Keratinocyte (primary cell): ENCODE data around the gene VAV2. TPM values are rescaled to one million over a fixed set of nuclear protein-coding genes. Genes with fewer than 3 reads are reported as not detected.

Experiments used
- DNase-seq: peaks from one replicate; pipeline ENCODE4 v3.0.0-alpha.2; 2011; ENCODE audit warnings: low read depth, missing footprints, low spot score
- FAIRE-seq: peaks from 2 replicates; lab custom pipeline; 2011; peaks lifted over from hg19 to GRCh38; lab: Jason Lieb, UNC
- H2AFZ ChIP-seq: 2 replicates; pipeline ENCODE4 v1.6.0; 2012; ENCODE audit warnings: low read length, control low read depth, inconsistent platforms; ENCODE audit not compliant: control insufficient read depth
- H3K27ac ChIP-seq: 2 replicates; pipeline ENCODE4 v1.5.1; 2011; ENCODE audit warnings: low read length; ENCODE audit not compliant: control insufficient read depth, insufficient read depth
- H3K27me3 ChIP-seq: 3 replicates; pipeline ENCODE4 v1.6.0; 2011; ENCODE audit warnings: low read length; ENCODE audit not compliant: control insufficient read depth, insufficient read depth; ENCODE audit errors: extremely low read depth
- H3K36me3 ChIP-seq, 2 experiments: 2 replicates in 1 of 2; 3 replicates in 1 of 2; pipeline ENCODE4 v1.5.1; 2011; ENCODE audit warnings: low read length in 2 of 2, mild to moderate bottlenecking in 1 of 2; ENCODE audit not compliant: control insufficient read depth in 2 of 2, insufficient read depth in 2 of 2; ENCODE audit errors: extremely low read depth in 1 of 2
- H3K4me1 ChIP-seq: 3 replicates; pipeline ENCODE4 v1.5.1; 2011; ENCODE audit warnings: low read length; ENCODE audit not compliant: control insufficient read depth, insufficient read depth; ENCODE audit errors: extremely low read depth
- H3K4me2 ChIP-seq: 3 replicates; pipeline ENCODE4 v1.6.0; 2011; ENCODE audit warnings: low read depth, low read length; ENCODE audit not compliant: control insufficient read depth, insufficient read depth; ENCODE audit errors: extremely low read depth
- H3K4me3 ChIP-seq, 3 experiments: fragments of 200-600 bp in 1 of 3; sonication (generic) in 1 of 3; 2 replicates in 2 of 3; 3 replicates in 1 of 3; pipeline ENCODE4 v1.5.1; 2011 to 2016; ENCODE audit warnings: low read length in 3 of 3, mild to moderate bottlenecking in 3 of 3, control low read depth in 2 of 3, inconsistent platforms in 1 of 3, low read depth in 1 of 3, mixed read lengths in 1 of 3, mixed run types in 1 of 3, moderate library complexity in 1 of 3; ENCODE audit not compliant: control insufficient read depth in 2 of 3, insufficient read depth in 2 of 3; ENCODE audit errors: extremely low read depth in 1 of 3
- H3K79me2 ChIP-seq: 2 replicates; pipeline ENCODE4 v1.6.0; 2012; ENCODE audit warnings: low read length; ENCODE audit not compliant: control insufficient read depth, insufficient read depth
- H3K9ac ChIP-seq: 3 replicates; pipeline ENCODE4 v1.6.0; 2011; ENCODE audit warnings: low read length; ENCODE audit not compliant: control insufficient read depth, insufficient read depth; ENCODE audit errors: extremely low read depth
- H3K9me1 ChIP-seq: 3 replicates; pipeline ENCODE4 v1.6.0; 2011; ENCODE audit warnings: low read length; ENCODE audit not compliant: control insufficient read depth, insufficient read depth; ENCODE audit errors: extremely low read depth
- H3K9me3 ChIP-seq: 2 replicates; pipeline ENCODE4 v1.5.1; 2012; ENCODE audit warnings: low read depth, low read length; ENCODE audit not compliant: control insufficient read depth
- H4K20me1 ChIP-seq: 3 replicates; pipeline ENCODE4 v1.6.0; 2011; ENCODE audit warnings: low read length; ENCODE audit not compliant: control insufficient read depth, insufficient read depth; ENCODE audit errors: extremely low read depth
- CTCF ChIP-seq, 3 experiments: IDR thresholded peaks in 1 of 3; conservative IDR thresholded peaks in 1 of 3; optimal IDR thresholded peaks in 1 of 3; 2 replicates in 2 of 3; 3 replicates in 1 of 3; pipeline versions ENCODE3 to v1.5.1; 2011; ENCODE audit warnings: low read length in 3 of 3, mild to moderate bottlenecking in 3 of 3, moderate library complexity in 2 of 3, control low read depth in 1 of 3, inconsistent platforms in 1 of 3; ENCODE audit not compliant: insufficient read depth in 2 of 3; ENCODE audit errors: extremely low read depth in 1 of 3
- EZH2 ChIP-seq: IDR thresholded peaks from one replicate; pipeline ENCODE4 v1.6.1; 2012; ENCODE audit warnings: inconsistent platforms, mild to moderate bottlenecking, low read length, moderate library complexity
- dilution Hi-C: fragments of 300-500 bp; cut with MboI; formaldehyde crosslinking; loops from one replicate; pipeline ENCODE4 v1.7.0; 2020; ENCODE audit warnings: low sequenced_read_pairs; ENCODE audit not compliant: extremely low pct_ligation_motif_present
- polyA plus RNA-seq, 5 experiments: library from polyadenylated mRNA; depleted of rRNA in 3 of 5; stranded (reverse) in 3 of 5; stranded (forward) in 1 of 5; unstranded in 1 of 5; fragments of >200 nt; gene quantifications; 1 replicate in 1 of 5; 2 replicates in 3 of 5; 3 replicates in 1 of 5; pipeline versions ENCODE4 v1.2.1 to v1.2.3, GENCODE V29; 2011 to 2012; ENCODE audit warnings: missing spikeins in 2 of 5, low read depth in 1 of 5, low replicate concordance in 1 of 5

VAV2 gene
- polyA plus RNA-seq, 1 donor (not counting 4 experiments of a cell fraction or from before 2014, with no cell fraction given): 16.4 TPM

DNA sequence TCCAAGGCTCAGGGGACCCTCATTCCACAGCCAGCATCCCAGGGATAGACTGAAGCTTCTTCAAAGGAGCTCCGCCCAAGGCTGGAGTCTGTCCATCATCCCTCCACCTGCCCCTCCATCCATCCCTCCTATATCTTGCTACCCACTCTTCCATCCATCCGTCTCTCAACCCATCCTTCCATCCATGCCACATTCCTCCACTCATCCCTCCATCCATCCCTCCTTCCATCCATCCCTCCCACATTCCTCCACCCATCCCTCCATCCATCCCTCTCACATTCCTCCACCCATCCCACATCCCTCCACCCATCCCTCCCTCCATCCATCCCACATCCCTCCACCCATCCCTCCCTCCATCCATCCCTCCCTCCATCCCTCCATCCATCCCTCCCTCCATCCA is 5.5 kb upstream of the VAV2 start:
- no peaks in the 10 kb centered on the region for H3K9me3 ChIP-seq
- H3K9me1 ChIP-seq: peaks cover 2% of the 10 kb centered on the region
- TF ChIP-seq EZH2: no peak
- no peak for TF ChIP-seq CTCF (optimal IDR thresholded peaks at IDR 0.05 in 1 of 3, IDR thresholded peaks at IDR 0.05 in 1 of 3, conservative IDR thresholded peaks at IDR 0.05 in 1 of 3; ENCODE audit: extremely low read depth in 1 of 3, insufficient read depth in 2 of 3, low read length in 3 of 3)
- H2AFZ ChIP-seq: no peak overlapping the region
- no peaks in the 10 kb centered on the region for H3K36me3 ChIP-seq
- H3K27me3 ChIP-seq: peaks cover 18% of the 10 kb centered on the region
- H4K20me1 ChIP-seq: no peaks in the 10 kb centered on the region
- dilution Hi-C loops: no loop called here
- DNase-seq (no peak), FAIRE-seq (no peak)
- no peak overlapping the region for H3K27ac ChIP-seq
- H3K4me1 ChIP-seq: peaks cover 12% of the 10 kb centered on the region
- H3K4me3 ChIP-seq: no peak overlapping the region
- H3K79me2 ChIP-seq: no peaks in the 10 kb centered on the region
- no peak overlapping the region for H3K4me2 ChIP-seq
- H3K9ac ChIP-seq: no peak overlapping the region

DNA sequence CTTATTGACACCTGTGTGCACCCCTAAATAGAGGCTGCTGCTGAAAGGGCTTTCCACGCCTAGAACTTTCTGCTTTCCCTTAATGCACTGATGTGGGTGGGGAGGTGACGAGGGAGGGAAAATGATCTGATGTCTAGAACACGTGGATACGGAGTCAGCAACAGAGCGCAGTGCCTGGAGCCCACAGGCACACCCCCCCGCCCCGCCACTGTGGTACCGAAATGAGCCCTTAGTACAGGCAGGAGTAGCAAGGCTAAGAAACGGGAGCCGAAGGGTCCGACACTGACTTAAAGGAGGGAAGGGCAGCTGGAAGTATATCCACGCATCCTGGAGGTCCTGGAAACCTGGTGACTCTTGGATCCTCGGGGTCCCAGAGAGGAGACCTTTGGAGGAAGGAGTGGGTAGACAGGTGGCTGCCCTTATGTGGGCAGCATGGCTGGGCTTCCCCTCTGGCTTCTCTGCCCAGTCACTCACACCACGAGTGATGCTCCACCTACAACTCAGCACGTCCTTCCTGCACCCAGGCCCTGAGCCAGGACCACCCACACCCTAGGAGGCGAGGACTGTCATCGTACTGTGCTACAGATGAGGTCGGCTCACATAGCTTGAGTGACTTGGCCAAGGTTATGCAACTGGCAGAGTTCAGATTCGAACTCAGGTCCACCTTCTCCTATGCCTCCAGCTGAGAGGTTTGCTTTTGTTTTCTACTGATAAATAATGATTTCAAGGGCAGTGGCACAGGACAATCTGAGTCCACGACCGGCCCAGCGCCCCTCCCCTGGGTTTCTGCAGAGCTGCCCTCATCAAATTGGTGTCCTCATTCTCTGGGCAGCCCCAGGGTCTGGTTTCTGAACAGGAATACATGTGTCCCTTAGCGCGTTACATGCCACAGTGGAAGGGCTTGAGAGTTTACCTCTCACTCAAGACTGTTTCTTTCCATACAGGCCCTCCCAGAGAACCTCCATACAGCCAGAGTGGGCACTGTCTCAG is 4.7 kb upstream of the VAV2 start:
- DNase-seq (no peak), FAIRE-seq (no peak)
- no peak for TF ChIP-seq EZH2
- TF ChIP-seq CTCF (optimal IDR thresholded peaks at IDR 0.05 in 1 of 3, IDR thresholded peaks at IDR 0.05 in 1 of 3, conservative IDR thresholded peaks at IDR 0.05 in 1 of 3; ENCODE audit: extremely low read depth in 1 of 3, insufficient read depth in 2 of 3, low read length in 3 of 3): no peak
- peaks cover 18% of the 10 kb centered on the region for H3K27me3 ChIP-seq
- no peak overlapping the region for H3K4me3 ChIP-seq
- no peak overlapping the region for H2AFZ ChIP-seq
- H3K79me2 ChIP-seq: peaks cover 6% of the 10 kb centered on the region
- peaks cover 12% of the 10 kb centered on the region for H3K4me1 ChIP-seq
- no peaks in the 10 kb centered on the region for H3K9me3 ChIP-seq
- H3K27ac ChIP-seq: no peak overlapping the region
- dilution Hi-C loops: no loop called here
- H4K20me1 ChIP-seq: no peaks in the 10 kb centered on the region
- no peaks in the 10 kb centered on the region for H3K36me3 ChIP-seq
- H3K9ac ChIP-seq: no peak overlapping the region
- H3K4me2 ChIP-seq: no peak overlapping the region
- H3K9me1 ChIP-seq: peaks cover 2% of the 10 kb centered on the region
